ENCODE data around the gene RALGDS.
"Not testable (repeated sequence)": the region's sequence is repeated elsewhere in the genome, so short reads cannot be mapped to it uniquely, and the experiment has no call there.

RALGDS gene

GRCh38 chr9:133121198-133121914 is at the start of gene RALGDS:
Gene RALGDS (minus strand): TSS chr9:133121240. CDS start chr9:133121154, 86 bp downstream.
- peak; percentile 76 to 91 (median 83) for DNase-seq

GRCh38 chr9:133170716-133171115 is 49.7 kb upstream of the RALGDS start:
- no peak for DNase-seq

GRCh38 chr9:133169687-133170086 is 48.6 kb upstream of the RALGDS start:
- not testable (repeated sequence) for DNase-seq

- DNase-seq, result no peak
Measured at GRCh38 chr9:133169102-133169501, 48.1 kb upstream of the RALGDS start.

- DNase-seq, result no peak
Measured at GRCh38 chr9:133168432-133168831, 47.4 kb upstream of the RALGDS start.

GRCh38 chr9:133167769-133168168 is 46.7 kb upstream of the RALGDS start:
- no peak for DNase-seq

GRCh38 chr9:133167096-133167730 is 46.2 kb upstream of the RALGDS start:
- DNase-seq, result no peak

- DNase-seq, result no peak
Measured at GRCh38 chr9:133166392-133166791, 45.4 kb upstream of the RALGDS start.

DNA sequence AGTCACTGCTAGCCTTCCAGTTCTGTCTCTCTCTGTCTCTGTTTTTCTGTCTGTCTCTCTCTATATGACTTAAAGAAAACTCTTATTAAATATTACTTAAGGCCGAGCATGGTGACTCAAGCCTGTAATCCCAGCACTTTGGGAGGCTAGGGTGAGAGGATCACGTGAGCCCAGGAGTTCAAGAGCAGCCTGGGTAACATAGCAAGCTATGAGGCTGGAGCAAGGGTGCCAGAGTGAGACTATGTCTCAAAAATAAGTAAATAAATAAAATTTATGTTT is 44.4 kb upstream of the RALGDS start:
- DNase-seq, result no peak

DNA sequence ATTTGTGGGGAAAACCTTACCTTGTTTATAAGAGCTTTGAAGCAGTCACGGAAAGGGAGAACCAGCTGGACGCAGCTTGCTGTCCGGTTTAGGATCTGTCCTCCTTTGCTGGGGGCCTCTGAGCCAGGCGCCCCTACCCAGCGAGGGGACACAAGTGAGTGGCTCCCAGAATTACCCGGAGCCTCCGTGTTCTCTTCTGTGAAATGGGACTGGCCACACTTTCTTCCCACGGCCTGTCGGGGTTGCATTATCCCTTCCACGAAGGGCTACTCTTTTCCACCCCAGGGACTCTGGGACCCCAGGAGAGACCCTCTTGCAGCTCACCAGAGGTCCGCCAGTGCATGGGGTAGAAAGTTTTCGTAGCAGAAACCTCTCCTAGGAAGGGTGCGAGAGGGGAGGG is 43.2 kb upstream of the RALGDS start:
- no peak for DNase-seq

GRCh38 chr9:133163504-133164172 is 42.6 kb upstream of the RALGDS start, which contains the start of gene GBGT1:
Gene GBGT1 (minus strand): TSS chr9:133163914. CDS start chr9:133162412, 1,502 bp downstream.
- DNase-seq, result peak in 1 of 4 experiments; percentile 24

DNA sequence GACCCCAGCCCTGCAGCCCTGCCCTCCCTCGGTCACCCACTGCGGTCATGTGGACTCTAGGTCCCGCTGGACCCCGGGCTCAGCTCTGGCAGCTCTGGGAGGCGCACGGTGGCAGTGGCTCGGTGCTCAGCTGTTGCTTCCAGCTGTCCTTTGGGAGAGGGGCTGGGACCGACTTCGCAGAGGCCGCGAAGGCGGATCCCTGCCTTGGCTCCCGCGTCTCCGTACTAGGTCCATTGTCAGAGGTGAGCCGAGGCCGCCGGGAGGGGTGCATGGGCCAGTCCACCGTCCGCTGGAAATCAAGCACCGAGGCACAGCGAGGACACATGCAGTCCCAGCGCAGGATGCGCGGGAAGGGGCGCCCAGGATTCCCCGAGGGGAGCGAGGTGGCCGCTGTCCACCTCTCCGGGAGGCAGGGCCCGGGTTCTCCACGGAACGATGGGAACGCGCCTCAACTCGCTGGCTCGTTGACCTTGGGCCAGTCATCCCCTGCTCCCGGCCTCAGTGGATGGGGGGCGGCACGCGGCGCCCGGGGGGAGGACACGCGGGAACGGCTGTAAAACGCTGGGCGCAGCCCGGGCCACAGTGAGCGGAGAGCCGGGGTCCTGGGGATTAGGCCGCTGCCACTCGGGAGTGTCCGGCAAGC is 41.9 kb upstream of the RALGDS start:
- DNase-seq, result no peak

DNA sequence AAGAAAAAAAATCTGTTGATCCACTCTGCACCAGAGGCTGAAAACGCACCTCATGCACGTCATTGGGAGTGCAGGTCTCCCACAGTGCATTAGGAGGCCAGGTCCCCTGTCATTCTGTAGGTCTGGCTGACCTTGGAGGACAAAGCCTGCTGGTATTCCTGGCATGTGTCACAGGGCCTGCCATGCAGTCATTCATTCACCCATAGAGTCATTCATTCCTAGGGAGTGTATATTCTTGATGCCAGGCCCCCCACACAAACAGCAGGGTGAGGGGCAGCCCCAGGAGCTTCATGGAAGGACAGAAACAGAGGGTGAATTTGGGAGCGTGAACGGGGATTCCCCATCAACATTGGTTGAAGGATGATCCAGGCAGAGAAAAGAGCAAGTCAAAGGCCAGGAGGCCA is 40.5 kb upstream of the RALGDS start:
- no peak for DNase-seq

DNA sequence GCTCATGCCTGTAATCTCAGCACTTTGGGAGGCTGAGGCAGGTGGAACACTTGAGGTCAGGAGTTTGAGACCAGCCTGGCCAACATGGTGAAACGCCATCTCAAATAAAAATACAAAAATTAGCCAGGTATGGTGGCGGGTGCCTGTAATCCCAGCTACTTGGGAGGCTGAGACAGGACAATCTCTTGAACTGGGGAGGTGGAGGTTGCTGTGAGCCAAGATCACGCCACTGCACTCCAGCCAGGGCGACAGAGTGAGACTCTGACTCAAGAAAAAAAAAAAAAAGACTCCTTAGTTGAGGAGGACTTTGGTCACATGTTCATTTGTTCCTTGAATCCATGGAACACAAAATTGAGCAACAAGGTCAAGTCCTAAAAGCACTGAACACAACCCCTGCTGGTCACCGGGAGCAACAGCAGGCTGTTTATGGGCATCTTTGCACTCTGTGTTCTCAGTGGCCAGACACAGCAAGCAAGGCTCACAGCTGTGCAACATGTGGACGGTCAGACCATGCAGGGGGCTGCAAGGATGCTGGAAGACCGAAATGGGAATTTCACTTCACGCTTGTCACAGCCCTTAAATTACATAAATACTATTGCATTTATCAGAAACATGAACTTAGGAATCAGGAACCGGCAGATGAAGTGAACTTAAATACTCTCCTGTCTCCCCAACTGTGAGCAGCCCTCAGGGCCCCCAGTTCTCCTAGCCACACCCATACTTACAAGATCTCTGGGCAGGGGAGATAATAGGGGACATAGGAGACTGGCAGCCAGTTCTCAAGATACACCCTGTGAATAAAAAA is 39.9 kb upstream of the RALGDS start:
- no peak for DNase-seq

DNA sequence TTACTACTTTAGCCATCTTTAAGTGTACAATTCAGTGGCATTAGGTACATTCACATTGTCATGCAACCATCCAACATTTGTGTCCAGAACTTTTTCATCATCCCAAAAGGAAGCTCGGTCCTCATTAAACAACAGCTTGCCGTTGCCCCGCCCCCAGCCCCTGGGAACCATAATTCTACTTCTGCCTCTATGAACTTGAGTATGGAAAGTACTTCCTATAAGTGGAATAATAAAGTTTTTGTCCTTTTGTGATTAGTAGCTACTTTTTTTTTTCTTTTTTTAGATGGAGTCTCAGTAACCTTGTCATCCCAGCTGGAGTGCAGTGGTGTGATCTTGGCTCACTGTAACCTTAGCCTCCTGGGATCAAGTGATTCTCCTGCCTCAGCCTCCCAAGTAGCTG is 37.7 kb upstream of the RALGDS start:
- no peak for DNase-seq

GRCh38 chr9:133155156-133155555 is 34.1 kb upstream of the RALGDS start:
- DNase-seq, result no peak

DNA sequence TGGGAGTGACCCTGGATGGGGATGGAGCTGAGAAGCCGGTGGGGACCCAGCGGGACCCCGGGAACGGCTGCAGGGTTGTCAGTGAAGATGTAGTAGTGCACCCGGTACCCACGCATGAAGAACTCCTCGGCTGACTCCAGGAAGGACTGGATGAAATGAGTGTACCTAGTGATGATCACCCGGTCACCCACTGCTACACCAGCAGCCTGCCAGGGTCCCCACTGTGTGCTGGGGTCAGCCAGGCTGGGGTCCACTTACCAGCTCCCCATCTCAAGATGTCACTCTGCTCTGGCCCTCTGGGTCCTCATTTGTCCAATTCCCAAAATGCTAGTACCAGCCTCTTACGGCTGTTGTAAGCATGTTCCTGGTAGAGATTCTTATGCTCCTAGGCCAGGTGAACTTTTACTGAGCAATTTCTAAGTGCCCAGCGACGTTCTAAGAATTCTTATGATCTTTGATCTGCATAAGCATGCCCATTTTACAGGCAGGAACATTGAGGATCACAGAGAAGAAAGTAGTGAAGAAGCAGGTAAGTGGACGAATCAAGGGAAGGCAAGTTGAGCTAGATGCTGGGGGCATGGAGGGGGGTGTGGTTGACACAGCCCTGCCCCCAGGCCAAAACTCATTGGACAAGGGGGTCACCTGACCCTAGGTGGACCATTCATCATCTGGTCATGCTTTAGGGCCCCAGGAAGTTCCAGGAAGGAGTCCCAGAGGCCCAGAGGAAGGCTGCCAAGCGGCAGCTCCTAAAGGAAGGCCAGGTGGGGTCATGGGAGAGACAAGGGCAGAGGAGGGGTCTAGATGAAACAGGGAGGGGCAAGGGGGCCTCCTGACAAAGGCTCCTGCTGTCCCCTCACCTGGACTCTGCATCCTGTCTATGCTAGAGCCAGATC is 33.3 kb upstream of the RALGDS start:
- DNase-seq, result no peak

DNA sequence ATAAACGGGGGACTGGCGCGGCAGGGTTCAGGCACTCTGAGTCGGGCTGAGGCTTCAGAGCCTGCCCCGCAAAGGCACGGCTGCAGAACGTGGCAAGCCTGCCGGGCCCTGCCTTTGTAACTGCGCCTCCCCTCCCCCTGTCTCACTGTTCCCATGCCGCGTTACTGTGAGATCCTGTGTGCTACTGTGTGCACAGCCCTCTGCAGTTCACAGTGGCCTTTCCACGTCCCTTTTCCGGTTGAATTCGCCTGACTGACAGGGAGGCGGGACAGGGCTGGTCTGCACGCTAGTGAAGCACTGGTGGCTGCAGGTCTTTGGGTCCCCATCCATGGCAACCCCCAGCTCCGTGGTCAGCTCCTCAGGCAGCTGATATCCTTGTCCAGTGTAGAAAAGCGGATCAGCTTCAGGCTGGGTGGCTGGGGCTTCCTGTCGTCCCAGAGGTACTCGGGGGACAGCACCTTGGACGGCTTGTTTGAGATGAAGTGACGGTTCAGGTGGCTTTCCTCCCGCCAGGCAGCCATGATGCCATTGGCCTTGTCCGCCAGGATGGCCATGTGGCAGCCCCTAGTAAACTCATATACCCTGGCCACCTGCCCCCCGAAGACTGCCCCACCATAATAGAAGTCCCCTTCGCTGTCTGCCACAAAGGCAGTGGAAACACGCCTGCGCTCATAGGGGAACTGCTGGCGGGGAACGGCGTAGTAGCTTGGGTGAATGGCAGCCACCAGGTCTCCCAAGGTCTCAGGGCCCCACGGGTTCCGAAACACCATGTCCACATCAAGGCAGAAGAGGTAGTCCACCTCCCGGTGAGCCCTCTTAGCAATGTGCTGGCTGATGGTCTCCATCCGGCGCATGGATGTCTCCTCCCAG is 32.4 kb upstream of the RALGDS start:
- no peak for DNase-seq

GRCh38 chr9:133151601-133152525 is 30.8 kb upstream of the RALGDS start:
- DNase-seq, result no peak

DNA sequence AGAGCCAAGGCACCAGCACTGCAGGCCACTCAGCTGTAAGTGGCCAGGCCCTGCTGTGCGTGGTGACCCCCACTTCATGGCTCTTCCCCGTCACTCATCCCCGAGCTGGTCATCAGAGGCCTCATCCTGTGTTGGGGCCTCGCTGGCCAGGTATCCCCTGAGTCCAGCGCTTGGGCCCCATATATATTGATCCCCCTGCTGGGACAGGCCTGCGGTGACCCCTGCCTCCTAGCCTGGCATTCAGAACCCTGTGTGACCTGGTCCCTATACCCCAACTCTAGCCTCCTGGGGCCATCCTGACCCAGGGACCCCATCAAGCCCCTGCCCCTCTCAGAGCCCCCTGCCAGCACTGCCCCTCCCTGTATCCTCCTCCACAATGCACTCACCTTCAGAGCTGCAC is 30.0 kb upstream of the RALGDS start:
- no peak for DNase-seq
